ENCODE measurements around the gene FAM13A. TPM values are rescaled to one million over a fixed set of nuclear protein-coding genes. Genes with fewer than 3 reads are reported as not detected.

The FAM13A gene
- total and polyA plus RNA-seq, 8 donors: 6.0 to 132 (median 45.7) TPM

DNA sequence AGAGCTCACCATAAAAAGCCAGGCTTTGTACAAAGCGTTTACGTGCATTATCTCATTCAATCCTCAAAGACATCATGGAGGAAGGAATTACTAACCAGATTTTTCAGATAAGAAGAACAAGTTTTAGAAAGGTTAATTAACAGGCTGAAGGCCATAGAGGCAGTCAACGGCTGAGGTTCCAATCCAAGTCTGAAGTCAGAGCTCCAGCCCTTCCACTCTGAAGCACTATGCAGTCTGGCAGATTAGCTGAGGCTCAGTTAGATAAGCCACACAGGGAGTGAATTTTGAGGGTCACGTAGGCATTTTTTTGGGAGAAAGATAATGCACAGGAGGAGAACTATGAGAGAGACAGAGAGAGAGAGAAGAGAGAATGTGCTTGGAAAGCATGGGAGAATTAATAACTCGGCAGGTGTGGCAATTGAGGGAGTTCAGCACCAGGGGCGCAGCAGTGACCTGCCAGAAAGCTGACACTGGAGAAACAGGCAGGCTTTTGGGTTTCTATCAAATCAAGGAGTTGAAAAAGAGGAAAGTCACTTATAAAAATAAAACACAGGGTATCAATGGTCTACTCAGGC lies 242.9 kb downstream of the FAM13A start:
- peak in 1 of 2 donors; percentile 39 for DNase-seq
- WGBS, 5 donors: 39 to 60% (median 52%) methylated on average over 6 of the region's 6 CpGs
- TF ChIP-seq POLR2AphosphoS5 (IDR thresholded peaks at IDR 0.05) (no peak), POLR2A (IDR thresholded peaks at IDR 0.05) (no peak)
- TF ChIP-seq, protein P1, sequence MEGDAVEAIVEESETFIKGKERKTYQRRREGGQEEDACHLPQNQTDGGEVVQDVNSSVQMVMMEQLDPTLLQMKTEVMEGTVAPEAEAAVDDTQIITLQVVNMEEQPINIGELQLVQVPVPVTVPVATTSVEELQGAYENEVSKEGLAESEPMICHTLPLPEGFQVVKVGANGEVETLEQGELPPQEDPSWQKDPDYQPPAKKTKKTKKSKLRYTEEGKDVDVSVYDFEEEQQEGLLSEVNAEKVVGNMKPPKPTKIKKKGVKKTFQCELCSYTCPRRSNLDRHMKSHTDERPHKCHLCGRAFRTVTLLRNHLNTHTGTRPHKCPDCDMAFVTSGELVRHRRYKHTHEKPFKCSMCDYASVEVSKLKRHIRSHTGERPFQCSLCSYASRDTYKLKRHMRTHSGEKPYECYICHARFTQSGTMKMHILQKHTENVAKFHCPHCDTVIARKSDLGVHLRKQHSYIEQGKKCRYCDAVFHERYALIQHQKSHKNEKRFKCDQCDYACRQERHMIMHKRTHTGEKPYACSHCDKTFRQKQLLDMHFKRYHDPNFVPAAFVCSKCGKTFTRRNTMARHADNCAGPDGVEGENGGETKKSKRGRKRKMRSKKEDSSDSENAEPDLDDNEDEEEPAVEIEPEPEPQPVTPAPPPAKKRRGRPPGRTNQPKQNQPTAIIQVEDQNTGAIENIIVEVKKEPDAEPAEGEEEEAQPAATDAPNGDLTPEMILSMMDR (IDR thresholded peaks at IDR 0.05): peak in 4 of 7 experiments; percentile 14 to 16 (median 16)
- Histone ChIP-seq H3K36me3 (no peaks in the 10 kb centered on the region), H3K4me3 (no peak overlapping the region), H3K4me1 (peaks cover 14 to 97% (median 57%) of the 10 kb centered on the region in 4 donors), H3K27ac (peak overlapping the region in 1 of 5 donors; percentile 52), H3K9me3 (no peaks in the 10 kb centered on the region), H3K27me3 (no peaks in the 10 kb centered on the region)
- intact Hi-C loops (cut with DNase I; ENCODE audit: low total_unique reads): loop anchor here (10.0 kb wide), 1 partner anchor 221 kb away; no protein-coding TSS in a partner anchor

DNA sequence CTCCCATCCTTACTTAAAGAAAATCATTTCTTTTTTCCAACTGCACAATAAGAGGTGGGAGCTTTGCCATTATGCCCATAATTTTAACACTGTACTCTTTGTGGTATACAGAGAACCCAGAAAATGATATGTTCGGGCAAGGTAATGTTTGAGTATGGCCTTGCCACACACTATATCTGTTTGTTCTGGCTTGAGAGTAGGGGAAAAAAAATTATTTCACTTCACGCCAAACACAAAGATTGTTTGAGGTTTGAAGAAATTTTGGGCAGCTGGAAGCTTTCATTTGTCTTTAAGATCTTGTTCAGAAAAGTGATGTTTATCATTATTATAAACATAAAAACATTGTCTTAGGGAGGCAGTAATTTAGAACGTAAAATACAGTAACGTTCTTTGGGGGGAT lies 244.0 kb downstream of the FAM13A start:
- 26 to 60% (median 46%) methylated on average over 4 of the region's 4 CpGs for WGBS, 5 donors
- H3K27me3 ChIP-seq: no peaks in the 10 kb centered on the region
- no peaks in the 10 kb centered on the region for H3K9me3 ChIP-seq
- intact Hi-C loops (cut with DNase I; ENCODE audit: low total_unique reads): loop anchor here (10.0 kb wide), 1 partner anchor 222 kb away; no protein-coding TSS in a partner anchor
- H3K4me3 ChIP-seq: no peak overlapping the region
- DNase-seq: no peak
- peaks cover 5 to 97% (median 51%) of the 10 kb centered on the region in 4 donors for H3K4me1 ChIP-seq
- H3K27ac ChIP-seq: no peak overlapping the region
- TF ChIP-seq, protein P1 (IDR thresholded peaks at IDR 0.05): no peak
- TF ChIP-seq EP300 (IDR thresholded peaks at IDR 0.05): no peak
- TF ChIP-seq POLR2A (IDR thresholded peaks at IDR 0.05): no peak
- TF ChIP-seq POLR2AphosphoS5 (IDR thresholded peaks at IDR 0.05): no peak
- H3K36me3 ChIP-seq: no peaks in the 10 kb centered on the region

DNA sequence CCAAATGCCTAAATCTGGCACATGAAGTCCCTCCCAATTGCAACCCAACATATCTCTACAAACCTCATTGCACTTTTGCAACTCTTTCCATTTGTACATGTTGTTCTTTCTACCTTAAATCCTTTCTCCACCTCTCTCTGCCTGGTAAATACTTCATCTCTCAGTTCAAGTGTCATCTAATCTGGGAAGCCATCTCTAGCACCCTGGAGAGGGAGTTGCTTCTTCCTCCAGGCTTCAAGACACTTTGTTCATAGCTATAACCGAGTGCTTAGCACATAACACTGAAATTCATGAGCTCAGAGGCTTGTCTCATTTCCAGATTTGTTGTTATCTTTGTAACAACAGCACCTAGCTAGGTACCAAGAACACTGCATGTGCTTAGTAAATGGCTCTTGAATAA lies 244.6 kb downstream of the FAM13A start:
- Histone ChIP-seq H3K4me1 (peaks cover 5 to 97% (median 49%) of the 10 kb centered on the region in 4 donors), H3K27me3 (no peaks in the 10 kb centered on the region), H3K9me3 (no peaks in the 10 kb centered on the region), H3K36me3 (no peaks in the 10 kb centered on the region), H3K4me3 (no peak overlapping the region), H3K27ac (peak overlapping the region in 1 of 5 donors; percentile 39)
- DNase-seq: no peak
- WGBS, 5 donors: 9 to 71% (median 50%) methylated on average over 1 of the region's 1 CpG
- TF ChIP-seq EP300 (IDR thresholded peaks at IDR 0.05) (no peak), POLR2AphosphoS5 (IDR thresholded peaks at IDR 0.05) (no peak), POLR2A (IDR thresholded peaks at IDR 0.05) (no peak)
- TF ChIP-seq, protein P1 (IDR thresholded peaks at IDR 0.05): no peak
- intact Hi-C loops (cut with DNase I; ENCODE audit: low total_unique reads): loop anchor here (10.0 kb wide), 1 partner anchor 222 kb away; no protein-coding TSS in a partner anchor

DNA sequence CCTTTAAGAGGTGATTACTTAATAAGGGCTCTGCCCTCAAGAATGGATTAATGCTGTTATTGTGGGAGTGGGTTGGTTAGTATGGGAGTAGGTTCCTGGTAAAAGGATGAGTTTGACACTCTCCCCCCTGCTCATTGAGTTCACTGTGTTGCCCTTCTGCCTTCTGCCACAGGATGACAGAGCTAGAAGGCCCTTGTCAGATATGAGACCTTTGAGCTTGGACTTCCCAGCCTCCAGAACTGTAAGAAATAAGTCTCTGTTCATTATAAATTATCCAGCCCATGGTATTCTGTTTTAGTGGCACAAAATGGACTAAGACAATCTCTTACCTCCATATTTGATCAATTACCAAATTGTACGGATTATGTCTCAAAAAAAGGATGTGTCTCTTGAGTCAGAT lies 245.1 kb downstream of the FAM13A start:
- intact Hi-C loops (cut with DNase I; ENCODE audit: low total_unique reads): loop anchor here (10.0 kb wide), 1 partner anchor 223 kb away; no protein-coding TSS in a partner anchor
- no peak overlapping the region for H3K4me3 ChIP-seq
- no peaks in the 10 kb centered on the region for H3K9me3 ChIP-seq
- WGBS, 5 donors: 91 to 97% (median 95%) methylated on average over 1 of the region's 1 CpG
- no peaks in the 10 kb centered on the region for H3K27me3 ChIP-seq
- peaks cover 5 to 97% (median 49%) of the 10 kb centered on the region in 4 donors for H3K4me1 ChIP-seq
- H3K27ac ChIP-seq: peak overlapping the region in 1 of 5 donors; percentile 39
- no peaks in the 10 kb centered on the region for H3K36me3 ChIP-seq
- no peak for TF ChIP-seq EP300 (IDR thresholded peaks at IDR 0.05)
- no peak for TF ChIP-seq POLR2A (IDR thresholded peaks at IDR 0.05)
- TF ChIP-seq POLR2AphosphoS5 (IDR thresholded peaks at IDR 0.05): no peak
- TF ChIP-seq, protein P1 (IDR thresholded peaks at IDR 0.05): no peak
- no peak for DNase-seq
